Endodermal cell (in vitro differentiated cells): Measurements from ENCODE around the gene SORCS2. TPM values are rescaled to one million over a fixed set of nuclear protein-coding genes. Genes with fewer than 3 reads are reported as not detected.

ENCODE experiments used
- DNase-seq: peaks from one replicate; pipeline ENCODE4 v3.0.0-alpha.2; 2017
- H3K27ac ChIP-seq: 2 replicates; pipeline ENCODE4 v1.5.1; 2013; ENCODE audit warnings: mild to moderate bottlenecking, low read depth, low read length, moderate library complexity
- H3K27me3 ChIP-seq: 2 replicates; pipeline ENCODE4 v1.6.1; 2013; ENCODE audit warnings: mild to moderate bottlenecking, low read length, moderate library complexity; ENCODE audit not compliant: insufficient read depth, control insufficient read depth, poor library complexity, severe bottlenecking
- H3K36me3 ChIP-seq: 2 replicates; pipeline ENCODE4 v1.7.0; 2013; ENCODE audit warnings: mild to moderate bottlenecking, low read length, moderate library complexity; ENCODE audit not compliant: control insufficient read depth, insufficient read depth
- H3K4me1 ChIP-seq: one replicate; pipeline ENCODE4 v1.7.0; 2013; ENCODE audit warnings: low read length; ENCODE audit not compliant: control insufficient read depth, insufficient read depth
- H3K4me3 ChIP-seq: 2 replicates; pipeline ENCODE4 v1.5.1; 2013; ENCODE audit warnings: mild to moderate bottlenecking, low read length, moderate library complexity
- H3K9ac ChIP-seq: 2 replicates; pipeline ENCODE4 v1.6.1; 2013; ENCODE audit warnings: mild to moderate bottlenecking, low read length, moderate library complexity; ENCODE audit not compliant: poor library complexity, severe bottlenecking; ENCODE audit errors: extremely low read depth
- H3K9me3 ChIP-seq: 2 replicates; pipeline ENCODE4 v1.6.1; 2013; ENCODE audit warnings: mild to moderate bottlenecking, low read length, moderate library complexity; ENCODE audit not compliant: control insufficient read depth
- H3K27ac Mint-ChIP-seq: 2 replicates; pipeline ENCODE4 v1.8.0; 2020; ENCODE audit warnings: mixed read lengths
- H3K27me3 Mint-ChIP-seq: 2 replicates; pipeline ENCODE4 v1.8.0; 2021; ENCODE audit warnings: mild to moderate bottlenecking, mixed read lengths; ENCODE audit not compliant: insufficient read depth
- H3K36me3 Mint-ChIP-seq: 2 replicates; pipeline ENCODE4 v1.8.0; 2020; ENCODE audit warnings: low read depth, mixed read lengths
- H3K4me1 Mint-ChIP-seq: 2 replicates; pipeline ENCODE4 v1.8.0; 2020; ENCODE audit warnings: mixed read lengths
- H3K4me3 Mint-ChIP-seq: 2 replicates; pipeline ENCODE4 v1.8.0; 2020; ENCODE audit warnings: mild to moderate bottlenecking, moderate library complexity, mixed read lengths
- H3K9me3 Mint-ChIP-seq: 2 replicates; pipeline ENCODE4 v1.8.0; 2020; ENCODE audit warnings: mild to moderate bottlenecking, mixed read lengths
- WGBS, 2 experiments: methylation state at CpG; one replicate each; pipeline versions ENCODE4 v1.1.5 to v1.1.7; 2013; ENCODE audit warnings: missing lambda C conversion rate in 2 of 2, mixed read lengths in 1 of 2; ENCODE audit not compliant: insufficient coverage in 1 of 2, insufficient read length in 1 of 2; 5-methylcytosine and 5-hydroxymethylcytosine counted together
- total RNA-seq, 2 donors: library from RNA; stranded (reverse); fragmentation: NEBNext Ultra II Directional in 1 of 2; extraction: Animal tissue kit (Norgen Biotek cat#: 25700) in 1 of 2; gene quantifications; 2 replicates in 1 of 2; 3 replicates in 1 of 2; pipeline ENCODE4 v1.2.1, GENCODE V29; 2021
- TF ChIP-seq, protein P1 (sequence below): fragments of 200-600 bp; sonication (generic); conservative IDR thresholded peaks from 2 replicates; pipeline ENCODE4 v1.5.0; 2021; ENCODE audit warnings: antibody characterized with exemption, mild to moderate bottlenecking

The SORCS2 gene
- total RNA-seq, 2 donors from 2014 or later = 1.4 to 1.9 TPM

DNA sequence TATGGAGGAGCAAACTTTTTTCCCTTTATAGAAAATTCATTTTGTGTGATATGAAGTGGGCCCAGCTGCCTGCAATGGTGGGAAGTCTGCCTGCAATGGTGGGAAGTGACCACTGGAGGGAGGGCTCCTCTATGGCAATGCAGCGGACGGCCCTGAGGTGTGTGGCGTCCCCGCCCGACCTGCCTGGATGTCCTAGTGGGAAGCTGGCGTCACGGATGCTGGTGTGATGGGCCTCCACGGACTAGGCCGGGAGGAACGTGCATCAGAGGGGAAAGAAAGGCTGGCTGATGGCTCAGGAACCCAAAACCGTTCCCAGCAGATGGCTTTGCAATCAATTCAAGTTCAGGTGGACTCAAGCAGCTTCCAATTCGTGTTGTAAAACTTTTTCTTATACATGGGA lies 569.4 kb downstream of the SORCS2 start:
- peak; percentile 92 for DNase-seq
- H3K4me1 ChIP-seq = no peaks in the 10 kb centered on the region
- no peaks in the 10 kb centered on the region for H3K9me3 Mint-ChIP-seq
- 66 to 78% methylated on average over 8 to 12 of the region's 12 CpGs for WGBS, 2 experiments
- peaks cover 37% of the 10 kb centered on the region for H3K36me3 ChIP-seq
- H3K27me3 Mint-ChIP-seq = no peaks in the 10 kb centered on the region
- H3K27ac Mint-ChIP-seq = no peak overlapping the region
- no peak overlapping the region for H3K4me3 Mint-ChIP-seq
- no peak overlapping the region for H3K4me3 ChIP-seq
- H3K27ac ChIP-seq = no peak overlapping the region
- no peak overlapping the region for H3K9ac ChIP-seq
- peaks cover 19% of the 10 kb centered on the region for H3K36me3 Mint-ChIP-seq
- TF ChIP-seq, protein P1, sequence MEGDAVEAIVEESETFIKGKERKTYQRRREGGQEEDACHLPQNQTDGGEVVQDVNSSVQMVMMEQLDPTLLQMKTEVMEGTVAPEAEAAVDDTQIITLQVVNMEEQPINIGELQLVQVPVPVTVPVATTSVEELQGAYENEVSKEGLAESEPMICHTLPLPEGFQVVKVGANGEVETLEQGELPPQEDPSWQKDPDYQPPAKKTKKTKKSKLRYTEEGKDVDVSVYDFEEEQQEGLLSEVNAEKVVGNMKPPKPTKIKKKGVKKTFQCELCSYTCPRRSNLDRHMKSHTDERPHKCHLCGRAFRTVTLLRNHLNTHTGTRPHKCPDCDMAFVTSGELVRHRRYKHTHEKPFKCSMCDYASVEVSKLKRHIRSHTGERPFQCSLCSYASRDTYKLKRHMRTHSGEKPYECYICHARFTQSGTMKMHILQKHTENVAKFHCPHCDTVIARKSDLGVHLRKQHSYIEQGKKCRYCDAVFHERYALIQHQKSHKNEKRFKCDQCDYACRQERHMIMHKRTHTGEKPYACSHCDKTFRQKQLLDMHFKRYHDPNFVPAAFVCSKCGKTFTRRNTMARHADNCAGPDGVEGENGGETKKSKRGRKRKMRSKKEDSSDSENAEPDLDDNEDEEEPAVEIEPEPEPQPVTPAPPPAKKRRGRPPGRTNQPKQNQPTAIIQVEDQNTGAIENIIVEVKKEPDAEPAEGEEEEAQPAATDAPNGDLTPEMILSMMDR = peak; percentile 87
- peaks cover 4% of the 10 kb centered on the region for H3K4me1 Mint-ChIP-seq
- no peaks in the 10 kb centered on the region for H3K9me3 ChIP-seq
- H3K27me3 ChIP-seq = no peaks in the 10 kb centered on the region

DNA sequence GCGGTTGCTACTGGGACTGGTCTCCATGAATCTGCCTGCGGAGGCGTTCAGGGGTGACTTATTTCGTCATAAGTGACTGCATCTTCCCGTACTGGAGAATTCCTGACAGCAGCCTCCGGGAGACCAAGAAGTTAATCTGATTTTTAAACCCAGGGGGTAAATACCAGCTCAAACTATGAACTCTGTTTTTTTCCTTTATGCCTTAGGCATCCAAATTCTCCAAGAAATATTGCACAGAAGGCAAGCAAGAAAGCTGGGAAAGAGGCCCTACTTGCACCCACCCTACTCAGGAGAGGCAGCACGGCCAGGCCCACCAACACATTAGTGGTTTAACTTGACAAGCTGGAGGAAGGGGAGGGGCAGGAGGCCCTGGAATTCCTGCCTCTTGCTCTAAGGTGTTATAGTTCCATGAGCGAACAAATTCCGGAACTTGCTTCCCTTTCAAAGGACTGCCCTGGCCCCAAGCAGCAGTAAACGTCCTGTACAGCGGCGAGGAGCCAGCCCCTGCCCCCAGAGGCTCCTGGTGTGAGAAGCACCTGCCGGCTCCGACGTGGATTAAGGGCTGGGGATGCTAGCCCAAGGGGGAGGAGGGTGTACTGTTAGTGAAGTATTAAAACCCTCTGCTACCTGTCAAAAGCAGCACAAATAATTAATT lies 570.2 kb downstream of the SORCS2 start:
- TF ChIP-seq, protein P1 = no peak
- WGBS, 2 experiments = 85 to 89% methylated on average over 7 to 15 of the region's 15 CpGs
- no peak overlapping the region for H3K27ac ChIP-seq
- peak overlapping the region; percentile 55 for H3K27ac Mint-ChIP-seq
- no peaks in the 10 kb centered on the region for H3K9me3 Mint-ChIP-seq
- no peaks in the 10 kb centered on the region for H3K4me1 ChIP-seq
- H3K9ac ChIP-seq = no peak overlapping the region
- peaks cover 37% of the 10 kb centered on the region for H3K36me3 ChIP-seq
- H3K4me3 ChIP-seq = no peak overlapping the region
- H3K4me1 Mint-ChIP-seq = peaks cover 4% of the 10 kb centered on the region
- no peak overlapping the region for H3K4me3 Mint-ChIP-seq
- peaks cover 21% of the 10 kb centered on the region for H3K36me3 Mint-ChIP-seq
- H3K27me3 ChIP-seq = no peaks in the 10 kb centered on the region
- no peaks in the 10 kb centered on the region for H3K9me3 ChIP-seq
- H3K27me3 Mint-ChIP-seq = no peaks in the 10 kb centered on the region
- no peak for DNase-seq

DNA sequence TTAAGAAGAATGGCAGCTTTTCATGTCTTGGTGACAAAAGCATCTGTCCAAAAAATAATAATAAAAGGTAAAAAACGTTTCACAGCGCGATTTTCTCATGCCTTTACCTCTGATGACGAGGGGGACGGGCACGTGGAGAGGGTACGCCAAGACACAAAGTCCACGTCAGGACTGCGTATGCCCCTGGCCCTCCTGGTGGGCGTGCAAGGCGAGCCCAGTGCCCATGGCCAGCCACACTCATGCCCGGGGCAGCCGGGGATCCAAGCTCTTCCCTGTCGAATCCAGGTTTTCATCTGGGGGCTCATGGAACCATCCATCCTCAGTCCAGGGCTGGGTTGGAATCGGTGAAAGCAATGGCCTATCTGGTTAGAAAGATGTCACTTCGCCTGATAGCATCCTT lies 570.8 kb downstream of the SORCS2 start:
- H3K9me3 ChIP-seq = no peaks in the 10 kb centered on the region
- no peaks in the 10 kb centered on the region for H3K4me1 ChIP-seq
- H3K27ac ChIP-seq = no peak overlapping the region
- Mint-ChIP-seq H3K27me3 (no peaks in the 10 kb centered on the region), H3K36me3 (peaks cover 26% of the 10 kb centered on the region), H3K4me3 (no peak overlapping the region), H3K4me1 (peaks cover under 1% of the 10 kb centered on the region), H3K27ac (no peak overlapping the region), H3K9me3 (no peaks in the 10 kb centered on the region)
- H3K36me3 ChIP-seq = peaks cover 38% of the 10 kb centered on the region
- WGBS, 2 experiments = 90 to 92% methylated on average over 10 to 16 of the region's 16 CpGs
- H3K9ac ChIP-seq = no peak overlapping the region
- H3K27me3 ChIP-seq = no peaks in the 10 kb centered on the region
- H3K4me3 ChIP-seq = no peak overlapping the region
- DNase-seq = no peak
- TF ChIP-seq, protein P1 = no peak
